Upper lobe of left lung (tissue), 6 donors: ENCODE results near the gene MYO7A. TPM values are rescaled to one million over a fixed set of nuclear protein-coding genes. Genes with fewer than 3 reads are reported as not detected.
A peak's percentile ranks its signal among the peaks of the same experiment; 100 is the strongest.

Source experiments
- ATAC-seq, 2 donors: fragments of 200-7000 bp; cut with Tn5 transposase; one replicate each; pipeline ENCODE4 v1.9.1; 2022; ENCODE audit warnings: mild to moderate bottlenecking in 2 of 2, moderate library complexity in 2 of 2; ENCODE audit not compliant: low FRiP score in 2 of 2
- DNase-seq, 2 donors: peaks; one replicate each; pipeline ENCODE4 v3.0.0-alpha.2; 2019 to 2020
- H3K27ac ChIP-seq, 4 donors: fragments of 200-600 bp; sonication (generic); one replicate each; pipeline ENCODE4 v1.5.1; 2016 to 2019
- H3K27me3 ChIP-seq, 4 donors: fragments of 200-600 bp; sonication (generic); one replicate each; pipeline ENCODE4 v1.5.1; 2017 to 2019
- H3K36me3 ChIP-seq, 4 donors: fragments of 200-600 bp; sonication (generic); one replicate each; pipeline ENCODE4 v1.5.1; 2016 to 2019
- H3K4me1 ChIP-seq, 4 donors: fragments of 200-600 bp; sonication (generic); one replicate each; pipeline ENCODE4 v1.5.1; 2018 to 2019
- H3K4me3 ChIP-seq, 4 donors: fragments of 200-600 bp; sonication (generic); one replicate each; pipeline ENCODE4 v1.5.1; 2017 to 2019; ENCODE audit warnings: mild to moderate bottlenecking in 2 of 4, moderate library complexity in 1 of 4
- H3K9me3 ChIP-seq, 4 donors: fragments of 200-600 bp; sonication (generic); one replicate each; pipeline ENCODE4 v1.5.1; 2018 to 2019
- EP300 ChIP-seq, 4 donors: sonication (generic); formaldehyde crosslinking; IDR thresholded peaks; one replicate each; pipeline ENCODE4 v1.5.1; 2017; ENCODE audit warnings: antibody characterized with exemption in 4 of 4, control low read depth in 2 of 4
- POLR2A ChIP-seq, 4 donors: fragments of 450-650 bp; IDR thresholded peaks; one replicate each; pipeline ENCODE4 v1.5.1; 2016 to 2017; ENCODE audit warnings: antibody characterized with exemption in 4 of 4, mild to moderate bottlenecking in 2 of 4
- POLR2AphosphoS5 ChIP-seq, 2 donors: sonication (generic); formaldehyde crosslinking; IDR thresholded peaks; one replicate each; pipeline ENCODE4 v1.5.1; 2017; ENCODE audit warnings: antibody characterized with exemption in 2 of 2
- WGBS, 2 donors: methylation state at CpG; one replicate each; pipeline ENCODE4 v1.1.5; 2017 to 2018; 5-methylcytosine and 5-hydroxymethylcytosine counted together
- total RNA-seq, 6 donors: library from RNA; depleted of rRNA in 4 of 6; stranded (reverse); fragments of >200 nt in 4 of 6; gene quantifications; one replicate each; pipeline versions ENCODE4 v1.1.0 to v1.2.1, GENCODE V29; 2016 to 2021
- TF ChIP-seq, protein P1 (sequence below), 6 experiments: fragments of 450-650 bp in 4 of 6; fragments of 200-600 bp in 2 of 6; sonication (generic) in 2 of 6; IDR thresholded peaks; one replicate each; pipeline ENCODE4 v1.5.1; 2016 to 2019; ENCODE audit warnings: antibody characterized with exemption in 6 of 6
- donor health status: DM: no; HTN: no; CAD: no; lungs with moderate emphysema.
- donor health status: DM: no; HTN: yes; CAD: no; lungs with severe emphysema.

Gene MYO7A
- total RNA-seq, 6 donors from 2014 or later: 2.4 to 27.2 (median 6.2) TPM

DNA sequence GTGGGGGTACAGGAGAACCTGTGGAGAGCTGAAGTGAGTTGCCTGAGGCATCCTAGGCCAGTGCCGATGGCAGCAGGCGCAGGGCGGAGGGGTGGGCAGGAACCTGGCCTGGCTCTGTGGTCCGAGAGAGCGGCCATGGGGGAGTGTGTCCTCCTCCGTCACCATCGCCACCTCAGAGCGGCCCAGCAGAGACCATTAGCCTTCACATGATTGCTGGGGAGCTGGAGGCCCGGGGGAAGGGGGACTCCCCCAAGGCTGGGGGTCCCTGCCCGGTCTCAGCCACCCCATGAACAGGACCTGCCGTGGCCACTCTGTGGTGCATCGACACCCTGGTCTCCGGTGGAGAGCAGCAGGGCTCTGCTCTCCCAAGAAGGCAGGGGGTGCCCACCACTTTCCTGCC, 21.3 kb upstream of the MYO7A start:
- no peak for ATAC-seq
- Histone ChIP-seq H3K9me3 (no peaks in the 10 kb centered on the region), H3K36me3 (no peaks in the 10 kb centered on the region), H3K27ac (no peak overlapping the region), H3K4me3 (no peak overlapping the region), H3K4me1 (peaks cover 0 to 8% (median 4%) of the 10 kb centered on the region in 4 donors), H3K27me3 (no peaks in the 10 kb centered on the region)
- WGBS, 2 donors: 80 to 95% methylated on average over 1 to 13 of the region's 13 CpGs
- TF ChIP-seq EP300 (IDR thresholded peaks at IDR 0.05): no peak
- no peak for TF ChIP-seq POLR2A (IDR thresholded peaks at IDR 0.05)
- TF ChIP-seq, protein P1, sequence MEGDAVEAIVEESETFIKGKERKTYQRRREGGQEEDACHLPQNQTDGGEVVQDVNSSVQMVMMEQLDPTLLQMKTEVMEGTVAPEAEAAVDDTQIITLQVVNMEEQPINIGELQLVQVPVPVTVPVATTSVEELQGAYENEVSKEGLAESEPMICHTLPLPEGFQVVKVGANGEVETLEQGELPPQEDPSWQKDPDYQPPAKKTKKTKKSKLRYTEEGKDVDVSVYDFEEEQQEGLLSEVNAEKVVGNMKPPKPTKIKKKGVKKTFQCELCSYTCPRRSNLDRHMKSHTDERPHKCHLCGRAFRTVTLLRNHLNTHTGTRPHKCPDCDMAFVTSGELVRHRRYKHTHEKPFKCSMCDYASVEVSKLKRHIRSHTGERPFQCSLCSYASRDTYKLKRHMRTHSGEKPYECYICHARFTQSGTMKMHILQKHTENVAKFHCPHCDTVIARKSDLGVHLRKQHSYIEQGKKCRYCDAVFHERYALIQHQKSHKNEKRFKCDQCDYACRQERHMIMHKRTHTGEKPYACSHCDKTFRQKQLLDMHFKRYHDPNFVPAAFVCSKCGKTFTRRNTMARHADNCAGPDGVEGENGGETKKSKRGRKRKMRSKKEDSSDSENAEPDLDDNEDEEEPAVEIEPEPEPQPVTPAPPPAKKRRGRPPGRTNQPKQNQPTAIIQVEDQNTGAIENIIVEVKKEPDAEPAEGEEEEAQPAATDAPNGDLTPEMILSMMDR (IDR thresholded peaks at IDR 0.05): no peak
- no peak for TF ChIP-seq POLR2AphosphoS5 (IDR thresholded peaks at IDR 0.05)
- no peak for DNase-seq

DNA sequence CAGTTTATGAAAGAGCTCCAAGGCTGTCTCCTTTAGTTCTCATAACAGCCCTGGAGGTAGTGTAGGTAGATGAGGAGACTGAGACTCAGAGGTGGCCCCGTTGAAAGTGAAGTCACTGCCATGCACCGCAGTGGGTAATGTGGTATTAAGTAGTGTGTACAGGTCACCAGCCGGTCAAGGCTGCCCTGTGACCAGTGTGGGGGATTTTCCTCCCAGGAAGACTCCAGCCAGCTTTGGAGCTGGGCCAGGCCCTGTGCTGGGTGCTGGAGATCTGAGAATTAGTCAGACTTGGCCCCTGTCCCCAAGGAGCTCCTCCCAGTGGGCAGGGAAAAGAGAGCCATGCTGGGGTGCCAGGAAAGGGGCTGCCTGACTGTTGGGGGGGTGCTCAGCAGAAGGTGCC, 20.1 kb upstream of the MYO7A start:
- no peak for ATAC-seq
- H3K4me1 ChIP-seq: peaks cover 0 to 8% (median 4%) of the 10 kb centered on the region in 4 donors
- no peak overlapping the region for H3K27ac ChIP-seq

DNA sequence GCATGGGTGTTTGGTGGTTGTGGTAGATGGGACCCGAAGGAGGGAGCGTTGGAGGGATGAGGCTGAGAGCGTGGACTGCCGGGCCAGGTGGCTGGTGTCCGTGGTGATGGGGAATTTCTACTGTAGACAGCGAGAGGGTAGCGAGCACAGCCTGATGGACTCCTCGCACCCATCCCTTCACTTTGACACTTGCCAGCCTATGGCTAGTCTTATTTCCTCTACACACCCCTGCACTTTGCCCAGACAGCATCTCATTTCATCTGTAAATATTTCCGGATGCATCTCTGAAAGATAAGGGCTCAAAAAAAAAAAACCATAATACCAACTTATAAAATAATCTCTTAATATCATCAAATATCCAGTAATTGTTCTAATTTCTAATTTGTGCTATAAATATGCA, 19.6 kb upstream of the MYO7A start:
- Histone ChIP-seq H3K4me1 (peaks cover 0 to 8% (median 4%) of the 10 kb centered on the region in 4 donors), H3K36me3 (no peaks in the 10 kb centered on the region), H3K9me3 (no peaks in the 10 kb centered on the region), H3K4me3 (no peak overlapping the region), H3K27ac (no peak overlapping the region), H3K27me3 (no peaks in the 10 kb centered on the region)
- ATAC-seq: no peak
- no peak for DNase-seq
- 82 to 91% methylated on average over 9 of the region's 9 CpGs for WGBS, 2 donors
- TF ChIP-seq, protein P1 (IDR thresholded peaks at IDR 0.05): no peak
- TF ChIP-seq POLR2A (IDR thresholded peaks at IDR 0.05) (no peak), POLR2AphosphoS5 (IDR thresholded peaks at IDR 0.05) (no peak), EP300 (IDR thresholded peaks at IDR 0.05) (no peak)

More for the DNA sequence above, 20.1 kb upstream of the MYO7A start:
- no peak for TF ChIP-seq POLR2AphosphoS5 (IDR thresholded peaks at IDR 0.05)
- no peak for TF ChIP-seq POLR2A (IDR thresholded peaks at IDR 0.05)
- no peak for TF ChIP-seq EP300 (IDR thresholded peaks at IDR 0.05)
- TF ChIP-seq, protein P1 (IDR thresholded peaks at IDR 0.05): no peak
- no peaks in the 10 kb centered on the region for H3K9me3 ChIP-seq
- 55% methylated on average over 3 of the region's 3 CpGs; no CpG with 5 or more reads in 1 of the 2 donors for WGBS, 2 donors
- H3K27me3 ChIP-seq: no peaks in the 10 kb centered on the region
- peak in 1 of 2 donors; percentile 37 for DNase-seq
- no peak overlapping the region for H3K4me3 ChIP-seq
- H3K36me3 ChIP-seq: no peaks in the 10 kb centered on the region

DNA sequence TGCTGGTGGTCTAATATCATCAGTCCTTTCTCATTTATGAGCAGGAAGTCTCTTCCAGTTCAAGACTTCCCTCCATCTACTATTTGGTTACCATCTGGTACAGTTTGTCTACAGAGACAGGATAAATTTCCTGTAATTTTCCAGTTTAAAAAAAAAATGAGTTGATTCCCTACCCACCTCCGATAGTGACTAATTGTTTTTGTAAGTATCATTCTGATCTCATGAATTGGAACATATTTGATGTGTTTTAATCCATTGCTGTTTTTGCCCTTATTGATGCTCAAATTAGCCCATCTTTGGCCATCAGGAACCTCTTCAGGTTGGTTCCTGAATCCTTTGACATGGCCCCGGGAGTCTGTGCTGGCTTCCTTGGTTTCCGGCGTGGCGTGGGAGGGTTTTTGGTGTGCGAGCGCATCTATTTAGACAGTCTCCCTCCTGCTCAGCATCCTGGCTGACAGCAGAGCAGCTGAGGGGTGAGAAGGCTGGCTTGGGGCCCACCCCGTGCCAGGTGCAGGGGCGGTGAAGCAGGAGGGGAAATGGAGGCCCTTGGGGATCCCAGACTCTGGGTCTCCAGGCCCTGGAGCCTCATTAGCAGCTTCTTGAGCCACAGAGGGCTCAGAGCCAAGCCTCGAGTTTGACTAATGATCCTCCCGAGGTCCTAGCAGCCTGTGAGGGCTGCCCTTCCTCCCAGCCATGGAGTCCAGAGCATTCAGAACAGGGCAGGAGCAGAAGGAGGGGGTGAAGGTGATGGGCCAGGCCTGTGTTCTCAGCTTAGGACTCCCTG, 18.6 kb upstream of the MYO7A start:
- no peaks in the 10 kb centered on the region for H3K9me3 ChIP-seq
- H3K27me3 ChIP-seq: no peaks in the 10 kb centered on the region
- H3K36me3 ChIP-seq: no peaks in the 10 kb centered on the region
- 73 to 93% methylated on average over 7 to 11 of the region's 11 CpGs for whole genome bisulfite sequencing, 2 donors
- peaks cover 0 to 8% (median 4%) of the 10 kb centered on the region in 4 donors for H3K4me1 ChIP-seq
- no peak overlapping the region for H3K4me3 ChIP-seq
- DNase-seq (no peak), ATAC-seq (no peak)
- H3K27ac ChIP-seq: no peak overlapping the region
- TF ChIP-seq POLR2AphosphoS5 (IDR thresholded peaks at IDR 0.05): no peak
- no peak for TF ChIP-seq EP300 (IDR thresholded peaks at IDR 0.05)
- TF ChIP-seq, protein P1 (IDR thresholded peaks at IDR 0.05): no peak
- no peak for TF ChIP-seq POLR2A (IDR thresholded peaks at IDR 0.05)
